ENCODE measurements around the gene CATSPER1. TPM values are rescaled to one million over a fixed set of nuclear protein-coding genes. Genes with fewer than 3 reads are reported as not detected.
A peak's percentile ranks its signal among the peaks of the same experiment; 100 is the strongest.

Gene CATSPER1
- total RNA-seq, 2 donors from 2014 or later, result not detected

DNA sequence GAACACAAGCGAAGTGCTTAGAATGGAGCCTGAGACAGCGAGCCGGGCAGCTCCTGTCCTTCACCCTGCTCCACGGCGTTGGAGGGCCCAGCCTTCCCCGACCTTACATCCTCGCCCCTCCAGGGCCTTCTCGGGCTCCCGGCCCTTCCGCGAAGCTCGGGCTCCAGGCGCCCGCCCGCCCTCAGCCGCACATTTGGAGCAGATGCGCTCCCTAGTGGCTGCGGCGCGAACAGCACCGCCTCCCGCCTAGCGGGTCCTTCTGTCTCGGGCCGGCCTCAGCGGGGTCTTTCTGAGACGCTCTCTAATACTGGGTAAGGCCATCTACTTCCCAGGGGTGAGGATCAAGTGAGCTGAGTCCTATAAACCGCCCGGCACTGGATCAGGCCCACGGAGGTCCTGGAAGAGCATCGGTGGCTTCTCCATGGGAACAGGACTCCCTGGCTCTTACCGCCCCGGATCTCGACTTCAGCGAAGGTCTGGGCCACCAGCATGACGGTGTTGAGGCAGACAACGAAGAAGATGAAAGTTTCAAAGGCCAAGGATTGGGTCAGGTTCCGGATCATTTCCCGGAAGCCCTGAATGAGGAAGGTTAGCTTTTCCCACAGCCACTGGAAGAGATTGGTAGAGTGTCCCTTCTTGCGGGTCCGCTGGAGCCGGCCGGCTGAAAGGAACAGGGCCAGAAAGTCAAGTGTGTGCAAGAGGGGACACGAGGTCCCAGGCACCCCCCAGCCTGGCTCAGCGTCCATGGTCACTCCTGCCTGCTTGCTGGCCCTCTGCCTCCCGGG is 3.7 kb downstream of the CATSPER1 start:
- no peak overlapping the region for H3K27ac Mint-ChIP-seq
- WGBS, 2 experiments (ENCODE audit: insufficient coverage in 1 of 2, insufficient read length in 1 of 2), result 35 to 49% methylated on average over 24 to 46 of the region's 46 CpGs
- H3K9me3 ChIP-seq (ENCODE audit: control insufficient read depth, low read length), result no peaks in the 10 kb centered on the region
- no peaks in the 10 kb centered on the region for H3K36me3 Mint-ChIP-seq (ENCODE audit: low read depth)
- DNase-seq, result peak; percentile 96
- peaks cover 6% of the 10 kb centered on the region for H3K27me3 ChIP-seq (ENCODE audit: control insufficient read depth, insufficient read depth, low read length, poor library complexity, severe bottlenecking)
- TF ChIP-seq, protein P1, sequence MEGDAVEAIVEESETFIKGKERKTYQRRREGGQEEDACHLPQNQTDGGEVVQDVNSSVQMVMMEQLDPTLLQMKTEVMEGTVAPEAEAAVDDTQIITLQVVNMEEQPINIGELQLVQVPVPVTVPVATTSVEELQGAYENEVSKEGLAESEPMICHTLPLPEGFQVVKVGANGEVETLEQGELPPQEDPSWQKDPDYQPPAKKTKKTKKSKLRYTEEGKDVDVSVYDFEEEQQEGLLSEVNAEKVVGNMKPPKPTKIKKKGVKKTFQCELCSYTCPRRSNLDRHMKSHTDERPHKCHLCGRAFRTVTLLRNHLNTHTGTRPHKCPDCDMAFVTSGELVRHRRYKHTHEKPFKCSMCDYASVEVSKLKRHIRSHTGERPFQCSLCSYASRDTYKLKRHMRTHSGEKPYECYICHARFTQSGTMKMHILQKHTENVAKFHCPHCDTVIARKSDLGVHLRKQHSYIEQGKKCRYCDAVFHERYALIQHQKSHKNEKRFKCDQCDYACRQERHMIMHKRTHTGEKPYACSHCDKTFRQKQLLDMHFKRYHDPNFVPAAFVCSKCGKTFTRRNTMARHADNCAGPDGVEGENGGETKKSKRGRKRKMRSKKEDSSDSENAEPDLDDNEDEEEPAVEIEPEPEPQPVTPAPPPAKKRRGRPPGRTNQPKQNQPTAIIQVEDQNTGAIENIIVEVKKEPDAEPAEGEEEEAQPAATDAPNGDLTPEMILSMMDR (conservative IDR thresholded peaks at IDR 0.05), result peak; percentile 97
- no peaks in the 10 kb centered on the region for H3K9me3 Mint-ChIP-seq
- H3K4me3 ChIP-seq (ENCODE audit: low read length), result no peak overlapping the region
- H3K4me3 Mint-ChIP-seq, result no peak overlapping the region
- no peaks in the 10 kb centered on the region for H3K36me3 ChIP-seq (ENCODE audit: control insufficient read depth, insufficient read depth, low read length)
- H3K27me3 Mint-ChIP-seq (ENCODE audit: insufficient read depth), result peaks cover 32% of the 10 kb centered on the region
- H3K4me1 ChIP-seq (ENCODE audit: control insufficient read depth, insufficient read depth, low read length), result no peaks in the 10 kb centered on the region
- H3K4me1 Mint-ChIP-seq, result no peaks in the 10 kb centered on the region
- no peak overlapping the region for H3K9ac ChIP-seq (ENCODE audit: extremely low read depth, low read length, poor library complexity, severe bottlenecking)
- no peak overlapping the region for H3K27ac ChIP-seq (ENCODE audit: low read depth, low read length)

DNA sequence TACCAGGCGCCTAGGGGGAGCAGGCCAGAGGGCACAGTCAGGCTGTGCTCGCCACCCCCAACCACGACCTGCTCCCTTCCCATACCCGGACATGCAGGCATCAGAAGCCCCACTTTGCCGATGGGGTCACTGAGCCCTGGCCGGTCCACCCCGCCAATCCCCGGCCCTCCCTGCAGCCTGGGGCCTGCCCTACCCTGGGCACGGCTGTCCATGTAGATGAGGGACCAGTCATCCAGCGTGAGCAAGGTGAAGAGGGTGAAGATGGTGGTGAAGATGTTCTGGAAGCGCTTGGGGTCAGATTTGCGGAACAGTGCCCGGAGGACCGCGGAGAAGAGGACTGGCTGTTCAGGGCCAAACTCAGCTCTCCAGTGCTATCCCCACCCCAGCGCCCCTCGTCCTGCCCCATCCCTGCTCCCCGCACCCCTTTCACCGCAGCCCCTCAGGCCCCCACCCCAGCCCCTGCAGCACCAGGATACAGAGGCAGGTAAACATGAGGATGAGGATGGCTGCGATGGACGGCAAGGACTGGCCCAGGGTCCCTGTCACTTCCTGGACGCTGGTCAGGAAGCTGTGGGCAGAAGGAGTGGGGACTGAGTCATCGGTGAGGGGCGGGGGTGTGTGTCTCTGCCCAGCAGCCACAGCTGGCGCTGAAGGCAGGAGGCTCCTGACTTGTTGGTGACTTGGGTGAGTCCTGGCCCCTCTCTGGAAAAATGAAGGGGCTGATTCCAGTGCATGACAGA is 5.5 kb downstream of the CATSPER1 start:
- H3K9me3 Mint-ChIP-seq, result no peaks in the 10 kb centered on the region
- H3K4me1 Mint-ChIP-seq, result no peaks in the 10 kb centered on the region
- no peak overlapping the region for H3K4me3 Mint-ChIP-seq
- H3K27me3 ChIP-seq (ENCODE audit: control insufficient read depth, insufficient read depth, low read length, poor library complexity, severe bottlenecking), result peaks cover 6% of the 10 kb centered on the region
- no peaks in the 10 kb centered on the region for H3K36me3 Mint-ChIP-seq (ENCODE audit: low read depth)
- no peak for DNase-seq
- H3K9ac ChIP-seq (ENCODE audit: extremely low read depth, low read length, poor library complexity, severe bottlenecking), result no peak overlapping the region
- no peak overlapping the region for H3K4me3 ChIP-seq (ENCODE audit: low read length)
- no peaks in the 10 kb centered on the region for H3K9me3 ChIP-seq (ENCODE audit: control insufficient read depth, low read length)
- TF ChIP-seq, protein P1 (conservative IDR thresholded peaks at IDR 0.05), result no peak
- no peak overlapping the region for H3K27ac Mint-ChIP-seq
- WGBS, 2 experiments (ENCODE audit: insufficient coverage in 1 of 2, insufficient read length in 1 of 2), result 87 to 97% methylated on average over 5 to 25 of the region's 25 CpGs
- no peaks in the 10 kb centered on the region for H3K36me3 ChIP-seq (ENCODE audit: control insufficient read depth, insufficient read depth, low read length)
- H3K4me1 ChIP-seq (ENCODE audit: control insufficient read depth, insufficient read depth, low read length), result no peaks in the 10 kb centered on the region
- no peak overlapping the region for H3K27ac ChIP-seq (ENCODE audit: low read depth, low read length)
- peaks cover 30% of the 10 kb centered on the region for H3K27me3 Mint-ChIP-seq (ENCODE audit: insufficient read depth)

DNA sequence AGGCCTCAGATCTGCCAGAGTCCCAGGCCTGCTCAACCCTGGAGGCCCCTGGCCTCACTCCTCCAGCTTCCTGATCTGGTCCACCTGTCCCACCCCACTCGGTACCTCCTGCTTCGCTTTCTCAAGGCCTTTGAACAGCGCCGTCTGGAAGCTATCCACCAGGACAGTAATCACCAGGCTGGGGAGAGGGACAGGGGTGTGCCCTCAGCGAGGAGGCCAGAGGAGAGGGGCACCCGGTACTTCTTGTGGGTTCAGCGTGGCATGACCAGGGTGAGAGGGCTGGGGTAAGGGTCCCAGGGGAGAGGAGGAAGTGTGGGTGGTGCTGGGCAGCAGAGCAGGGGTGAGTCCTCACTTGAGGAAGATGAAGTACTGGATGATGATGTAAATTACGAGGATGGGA is 6.1 kb downstream of the CATSPER1 start:
- Histone ChIP-seq H3K36me3 (ENCODE audit: control insufficient read depth, insufficient read depth, low read length) (no peaks in the 10 kb centered on the region), H3K27me3 (ENCODE audit: control insufficient read depth, insufficient read depth, low read length, poor library complexity, severe bottlenecking) (peaks cover 6% of the 10 kb centered on the region), H3K4me3 (ENCODE audit: low read length) (no peak overlapping the region), H3K27ac (ENCODE audit: low read depth, low read length) (no peak overlapping the region), H3K9ac (ENCODE audit: extremely low read depth, low read length, poor library complexity, severe bottlenecking) (no peak overlapping the region), H3K9me3 (ENCODE audit: control insufficient read depth, low read length) (no peaks in the 10 kb centered on the region), H3K4me1 (ENCODE audit: control insufficient read depth, insufficient read depth, low read length) (no peaks in the 10 kb centered on the region)
- no peak for DNase-seq
- Mint-ChIP-seq H3K4me3 (no peak overlapping the region), H3K27me3 (ENCODE audit: insufficient read depth) (peaks cover 26% of the 10 kb centered on the region), H3K36me3 (ENCODE audit: low read depth) (no peaks in the 10 kb centered on the region), H3K27ac (no peak overlapping the region), H3K4me1 (no peaks in the 10 kb centered on the region), H3K9me3 (no peaks in the 10 kb centered on the region)
- TF ChIP-seq, protein P1 (conservative IDR thresholded peaks at IDR 0.05), result no peak
- WGBS, 2 experiments (ENCODE audit: insufficient coverage in 1 of 2, insufficient read length in 1 of 2), result 0 to 85% methylated on average over 1 to 8 of the region's 8 CpGs
